HG02970 (cell line): ENCODE results near the gene DHX36.

Experiments used
- ATAC-seq: cut with Tn5 transposase; IDR thresholded peaks from one replicate; pipeline ENCODE4 v1.9.1; 2021; ENCODE audit warnings: mild to moderate bottlenecking, moderate library complexity, moderate number of reproducible peaks; ENCODE audit not compliant: unreplicated experiment, low FRiP score

DHX36 gene

GRCh38 chr3:154227531-154227930 lies 96.8 kb downstream of the DHX36 start:
- no peak for ATAC-seq

GRCh38 chr3:154225536-154225935 lies 98.8 kb downstream of the DHX36 start:
- no peak for ATAC-seq

- no peak for ATAC-seq
These were observed 99.4 kb downstream of the DHX36 start for GRCh38 chr3:154224866-154225265.

GRCh38 chr3:154224366-154224765 lies 99.9 kb downstream of the DHX36 start:
- ATAC-seq = no peak

DNA sequence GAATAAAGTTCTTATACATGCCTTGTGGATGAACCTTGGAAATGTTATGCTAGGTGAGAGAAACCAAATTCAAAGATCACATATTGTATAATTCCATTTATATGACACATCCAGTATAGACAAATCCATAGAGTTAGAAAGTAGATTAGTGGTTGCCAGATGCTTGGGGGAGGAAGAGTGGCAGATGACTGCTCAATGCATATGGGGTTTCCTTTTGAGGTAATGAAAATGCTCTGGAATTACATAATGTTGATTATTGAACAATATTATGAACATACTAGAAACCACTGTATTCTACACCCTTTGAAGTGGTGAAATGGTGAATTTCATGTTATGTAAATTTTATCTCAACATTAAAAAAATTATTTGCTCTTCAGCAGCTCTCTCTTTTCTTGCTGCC lies 100.8 kb downstream of the DHX36 start:
- ATAC-seq = no peak
